ENCODE results near the gene SNRK.
A peak's percentile ranks its signal among the peaks of the same experiment; 100 is the strongest.

Gene SNRK

DNA sequence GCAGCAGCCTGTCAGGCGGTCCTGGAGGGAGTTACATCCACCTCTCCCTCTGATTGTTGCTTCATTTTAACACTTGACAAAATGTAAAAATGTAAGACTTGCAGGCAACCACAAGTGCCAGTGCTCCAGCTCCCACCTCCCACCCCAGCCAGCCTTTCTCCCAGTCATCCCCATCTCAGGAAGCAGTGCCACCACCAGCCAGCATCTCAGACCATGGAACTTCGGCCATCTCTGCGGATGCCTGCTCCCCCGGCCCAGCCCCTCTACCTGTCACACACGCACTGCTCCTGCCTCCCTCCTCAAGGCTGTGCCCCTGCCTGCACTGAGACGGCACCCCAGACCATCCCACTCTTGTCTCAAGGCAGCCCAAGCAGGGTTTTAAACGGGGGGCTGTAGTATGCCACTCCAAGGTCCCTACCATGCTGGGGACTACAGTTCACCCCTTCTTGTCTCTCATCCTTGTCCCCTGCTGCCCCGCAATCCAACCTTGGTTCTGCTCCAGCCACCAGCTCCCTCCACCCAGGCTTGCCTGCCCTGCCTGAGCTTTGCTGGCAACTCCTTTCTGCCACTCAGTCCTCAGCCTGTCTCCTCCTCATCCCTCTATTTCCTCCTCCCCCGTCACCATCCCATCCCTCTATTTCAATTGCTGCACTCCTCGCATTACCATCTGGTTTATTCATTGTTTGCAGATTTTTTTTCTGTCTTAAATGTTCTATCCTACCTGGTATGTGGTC lies 85.8 kb downstream of the SNRK start:
- DNase-seq (ENCODE audit: low read depth in 2 of 2), result no peak

DNA sequence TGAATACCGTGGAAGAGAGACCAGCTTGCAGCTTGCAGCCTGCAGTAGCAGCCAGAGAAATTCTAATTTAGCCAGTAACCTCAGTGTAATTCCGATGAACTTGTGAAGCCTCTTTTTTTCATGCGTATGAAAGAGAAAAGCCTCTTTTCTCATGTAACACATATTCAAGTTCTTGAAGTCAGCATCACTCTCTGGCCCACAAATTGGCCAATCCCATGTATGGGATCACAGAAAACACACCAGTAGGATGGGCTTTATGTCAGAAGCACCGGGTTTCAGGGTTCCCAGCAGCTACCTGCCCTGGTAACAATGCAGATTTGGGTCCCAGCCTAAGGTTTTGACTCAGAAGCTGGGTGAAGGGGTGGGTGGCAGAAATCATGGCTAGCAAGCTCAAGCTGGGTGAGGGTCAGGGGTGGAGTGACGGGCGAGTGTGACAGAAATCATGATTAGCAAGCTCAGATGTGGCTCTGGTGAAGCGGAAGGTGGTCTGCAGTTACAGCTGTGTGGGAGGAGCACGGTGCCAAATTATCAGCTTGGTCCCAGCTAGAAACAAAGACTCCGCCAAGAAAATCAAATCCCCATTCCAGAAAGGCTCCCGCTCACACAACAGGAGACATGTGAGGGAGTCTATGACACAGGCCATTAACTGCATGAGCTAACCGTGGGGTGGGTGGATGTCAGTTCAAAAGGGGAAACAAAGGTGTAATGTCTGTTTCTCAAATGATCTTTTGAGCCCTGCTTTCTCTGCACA lies 86.6 kb downstream of the SNRK start:
- DNase-seq (ENCODE audit: low read depth in 2 of 2), result no peak

DNA sequence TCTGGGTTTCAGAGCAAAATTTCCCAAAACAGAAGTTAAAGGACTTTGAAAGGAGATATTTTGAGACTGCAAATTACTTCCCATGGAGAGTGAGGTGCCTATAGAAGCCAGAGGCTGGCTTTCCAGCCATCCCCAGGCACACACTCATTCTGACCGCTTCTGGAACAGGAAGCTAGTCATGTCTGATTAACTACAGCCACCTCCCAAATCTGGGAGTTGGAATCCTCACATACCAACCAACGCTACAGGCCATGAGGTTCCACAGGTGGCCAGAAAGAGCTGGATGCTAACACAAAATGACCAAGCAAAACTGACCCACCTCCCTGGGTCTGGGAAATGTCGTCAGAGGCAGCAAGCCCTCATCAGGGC lies 87.2 kb downstream of the SNRK start:
- no peak for DNase-seq (ENCODE audit: low read depth in 2 of 2)

DNA sequence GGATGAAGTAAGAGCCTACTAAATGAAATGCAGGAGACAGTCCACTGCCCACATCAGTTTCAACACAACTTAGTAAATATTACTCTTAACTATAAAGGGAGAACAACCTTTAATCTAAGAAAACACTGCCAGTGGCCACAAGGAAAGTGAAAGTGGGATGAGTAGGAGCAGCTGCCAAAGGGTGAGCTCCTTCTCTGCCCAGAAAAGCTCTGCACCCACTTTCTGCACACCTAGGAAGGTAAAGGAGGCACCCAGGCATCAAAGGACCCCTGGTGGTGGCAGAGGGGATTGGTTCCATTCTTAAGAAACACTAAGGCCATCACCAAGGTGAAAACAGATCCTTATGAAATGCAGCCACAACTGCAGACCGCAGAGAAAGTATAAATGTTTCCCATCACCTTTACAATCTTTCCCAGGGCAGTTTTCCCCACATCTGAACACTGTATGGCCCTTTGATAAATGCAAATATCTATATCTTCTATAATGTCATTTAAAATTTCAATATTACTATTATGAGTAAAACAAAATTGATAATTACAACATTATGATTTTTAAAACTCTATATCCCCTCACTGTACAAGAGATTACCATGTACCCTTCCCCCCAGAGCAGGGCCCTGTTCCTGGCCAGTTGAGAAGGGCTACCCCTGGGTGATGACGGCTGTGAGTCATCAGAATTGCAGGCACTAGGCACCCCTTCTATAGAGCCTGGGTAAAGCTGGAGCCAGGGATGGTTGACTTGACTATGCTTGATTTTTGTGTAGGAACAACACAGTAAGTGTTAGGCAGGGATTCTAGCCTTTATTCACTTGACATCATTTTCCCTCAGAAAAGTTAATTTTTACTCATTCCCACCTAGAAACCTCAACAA lies 92.0 kb downstream of the SNRK start:
- peak; percentile 36 to 52 for DNase-seq (ENCODE audit: low read depth in 2 of 2)

DNA sequence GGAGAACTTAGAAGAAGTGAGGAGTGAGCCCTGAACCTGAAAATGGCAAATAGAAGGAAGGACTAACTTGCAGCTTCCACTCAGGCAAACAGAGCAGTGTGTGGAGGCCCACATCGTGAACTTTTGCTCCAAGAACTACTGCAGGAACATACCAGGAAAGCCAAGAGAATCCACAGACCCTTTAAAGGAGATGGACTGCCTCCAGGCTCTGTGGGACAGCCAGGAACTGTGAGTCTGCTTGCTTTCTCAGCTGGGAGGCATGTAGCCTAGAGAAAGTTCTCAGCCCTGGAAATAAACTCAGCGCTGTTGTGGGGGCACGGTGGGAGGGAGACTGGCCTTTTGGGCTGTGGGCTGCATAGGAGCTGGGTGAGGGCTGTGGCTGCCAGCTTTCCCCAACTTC lies 93.0 kb downstream of the SNRK start:
- no peak for DNase-seq (ENCODE audit: low read depth in 2 of 2)

DNA sequence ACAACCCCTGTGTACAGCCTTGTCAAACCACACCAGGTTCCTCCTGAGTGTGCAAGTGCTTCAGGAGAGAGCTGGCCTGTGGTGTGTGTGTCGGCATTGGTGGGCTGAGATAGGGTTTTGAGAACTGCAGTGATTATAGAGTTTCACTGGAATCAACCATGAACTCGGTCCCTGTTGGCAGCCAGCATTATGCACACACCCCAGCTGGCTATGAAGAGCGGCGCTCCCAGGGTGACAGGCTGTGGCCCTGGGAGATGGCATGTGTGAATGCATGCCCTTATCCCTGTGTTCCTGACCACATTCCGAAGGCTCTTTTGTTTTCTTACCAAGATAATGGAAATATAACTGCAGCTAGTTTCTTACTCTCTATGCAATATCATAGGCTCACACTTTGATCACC lies 101.8 kb downstream of the SNRK start:
- DNase-seq (ENCODE audit: low read depth in 2 of 2), result no peak

DNA sequence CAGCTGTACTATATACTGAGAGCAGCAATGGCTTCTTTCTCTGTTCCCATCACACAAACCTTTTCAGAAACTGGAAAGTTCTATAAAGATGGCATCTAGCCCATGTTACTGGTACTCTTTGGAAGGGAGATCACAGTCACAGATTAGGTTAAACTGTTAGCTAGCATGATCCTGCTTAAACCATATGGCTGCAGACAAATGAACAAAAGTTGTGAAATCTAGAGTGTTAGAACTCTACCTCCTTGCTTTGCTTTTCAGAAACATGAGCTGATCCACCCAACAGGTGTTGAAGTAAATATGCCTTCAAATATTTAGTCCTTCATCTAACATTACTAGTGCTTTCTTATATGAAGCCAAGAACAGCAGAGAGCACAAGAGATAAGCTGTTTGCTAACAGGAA lies 102.6 kb downstream of the SNRK start:
- no peak for DNase-seq (ENCODE audit: low read depth in 2 of 2)

DNA sequence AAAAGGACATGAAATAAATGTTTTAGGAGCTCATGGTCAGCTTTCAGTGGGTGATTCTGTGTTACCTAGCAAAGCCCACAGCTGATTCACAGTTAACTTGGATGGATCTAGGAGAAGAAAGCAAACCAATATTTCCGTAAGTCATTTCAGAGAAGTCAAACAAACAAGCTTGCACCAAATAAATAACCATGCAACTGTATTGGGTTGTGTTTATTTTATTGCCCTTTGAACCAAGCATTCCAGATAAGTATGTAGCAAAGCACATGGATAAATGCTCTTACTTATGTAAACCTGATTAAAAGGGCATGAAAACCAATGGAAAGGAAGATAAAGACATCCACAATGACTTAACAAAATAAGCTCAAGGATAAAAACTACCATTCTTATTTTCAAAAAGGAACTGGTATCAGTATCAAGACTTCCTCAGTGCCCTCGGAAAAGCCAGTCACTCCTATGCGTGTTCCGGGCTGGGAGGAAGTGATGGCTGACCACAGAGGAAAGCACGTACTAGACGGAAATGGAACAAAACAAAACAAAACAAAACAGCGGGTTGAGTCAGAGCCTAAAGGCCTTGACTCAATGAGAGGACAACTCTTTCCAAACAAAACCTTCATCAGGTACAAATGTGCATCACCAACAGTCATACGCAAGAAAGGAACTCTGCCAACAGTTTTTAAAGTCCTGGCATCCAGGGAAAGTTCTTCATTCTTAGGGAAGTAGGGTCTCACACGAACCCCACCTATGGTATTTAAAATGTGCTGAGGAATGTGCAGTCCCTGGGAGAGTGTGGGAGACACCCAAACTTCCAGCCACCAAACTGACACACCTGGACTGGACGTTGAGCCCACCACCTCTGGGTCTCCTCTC lies 103.3 kb downstream of the SNRK start:
- peak; percentile 55 to 65 for DNase-seq (ENCODE audit: low read depth in 2 of 2)

DNA sequence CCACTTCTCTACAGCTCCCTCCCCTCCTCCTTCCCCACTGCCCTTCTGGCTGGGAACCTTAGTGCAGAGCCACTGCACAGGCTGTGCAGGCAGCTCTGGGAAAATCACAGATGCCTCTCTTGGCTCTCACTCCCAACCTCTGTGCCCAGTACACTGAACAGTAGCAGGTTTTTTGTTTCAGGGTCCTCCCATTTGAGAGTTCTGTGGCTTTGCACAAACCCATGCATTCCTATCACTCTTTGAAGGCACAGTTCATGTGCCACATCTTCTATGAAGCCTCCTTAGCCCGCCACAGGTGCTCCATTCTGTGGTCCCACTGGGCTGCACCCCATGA lies 103.9 kb downstream of the SNRK start:
- no peak for DNase-seq (ENCODE audit: low read depth in 2 of 2)

DNA sequence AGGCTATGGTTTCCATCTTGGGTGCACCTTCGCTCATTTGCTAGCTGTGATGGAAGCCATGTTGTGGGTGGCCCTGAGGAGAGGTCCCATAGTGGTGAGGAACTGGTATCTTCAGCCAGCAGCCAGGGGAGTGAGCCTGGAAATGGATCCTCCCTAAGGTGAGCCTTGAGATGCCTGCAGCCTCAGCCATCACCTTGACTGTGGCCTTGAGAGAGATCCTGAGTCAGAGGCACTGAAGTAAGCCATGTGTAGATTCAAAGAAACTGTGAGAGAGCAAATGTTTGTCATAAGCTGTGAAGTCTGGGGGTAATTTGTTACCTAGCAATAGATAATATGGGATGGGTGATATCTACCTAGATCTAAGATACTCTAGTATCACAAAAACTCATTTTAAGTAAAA lies 105.3 kb downstream of the SNRK start:
- no peak for DNase-seq (ENCODE audit: low read depth in 2 of 2)

DNA sequence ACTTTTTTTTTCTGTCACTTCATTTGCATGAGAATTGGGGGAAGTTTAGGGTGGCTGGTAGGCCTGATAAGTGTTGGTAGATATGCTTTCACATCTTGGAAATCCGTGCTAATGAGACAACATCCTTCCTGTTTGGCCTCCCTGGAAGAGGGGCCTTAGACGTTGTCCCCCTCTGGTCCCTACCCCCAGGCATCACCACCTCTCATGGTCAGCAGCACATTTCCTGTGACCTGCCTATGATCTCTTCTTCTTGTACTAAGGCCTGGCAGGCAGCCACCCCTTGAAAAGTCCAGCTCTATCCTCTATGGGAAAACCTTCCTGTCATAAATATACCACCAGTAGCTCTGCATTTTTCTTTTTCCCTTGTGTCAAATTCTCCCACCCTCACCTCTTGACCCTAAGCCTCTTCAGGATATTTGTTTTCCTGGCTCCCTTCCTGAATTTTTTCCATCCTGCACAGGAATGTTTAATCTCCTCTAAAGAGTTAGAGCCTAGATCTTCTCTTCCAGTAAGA lies 107.8 kb downstream of the SNRK start:
- no peak for DNase-seq (ENCODE audit: low read depth in 2 of 2)

DNA sequence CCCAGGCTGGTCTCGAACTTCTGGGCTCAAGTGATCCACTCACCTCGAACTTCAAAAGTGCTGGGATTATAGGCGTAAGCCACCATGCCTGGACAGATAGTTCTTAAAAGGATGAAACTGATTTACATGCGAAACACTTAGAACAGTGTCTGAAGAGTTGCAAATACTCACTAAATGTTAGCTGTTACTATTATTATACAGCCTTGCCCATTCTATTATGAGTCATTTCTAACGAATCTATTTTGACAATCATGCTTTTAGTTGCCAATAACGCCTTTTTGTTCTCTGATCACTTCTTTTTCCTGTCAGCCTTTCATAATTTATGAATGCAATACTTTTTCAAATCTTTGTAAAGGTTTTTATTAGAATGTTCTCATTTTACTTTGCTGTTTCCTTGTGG lies 112.7 kb downstream of the SNRK start:
- no peak for DNase-seq (ENCODE audit: low read depth in 2 of 2)

DNA sequence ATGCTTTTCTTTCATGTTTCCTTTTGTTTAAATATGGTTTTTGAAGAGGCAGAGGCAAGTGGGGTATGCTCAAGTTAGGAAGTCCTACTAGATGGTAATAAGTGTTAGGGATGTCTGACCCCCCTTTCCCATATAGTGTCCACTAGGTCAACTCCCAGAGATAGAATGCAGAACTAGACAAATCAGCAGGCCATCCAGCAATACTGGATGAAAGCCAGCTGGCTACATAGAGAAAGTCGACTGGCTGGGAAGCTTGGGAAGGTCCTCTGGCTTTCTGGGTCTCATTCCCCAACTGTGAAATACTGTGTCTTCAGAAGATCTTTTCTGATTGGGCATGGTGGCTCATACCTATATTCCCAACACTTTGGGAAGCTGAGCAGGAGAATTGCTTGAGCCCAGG lies 113.8 kb downstream of the SNRK start:
- DNase-seq (ENCODE audit: low read depth in 2 of 2), result no peak
